Camera-type eye (tissue), 1 donor: ENCODE measurements around the gene RIMBP3B. TPM values are rescaled to one million over a fixed set of nuclear protein-coding genes. Genes with fewer than 3 reads are reported as not detected.

Experiments used
- total RNA-seq: library from RNA; depleted of rRNA; stranded (reverse); fragments of >200 nt; gene quantifications from one replicate; pipeline ENCODE4 v1.2.3, GENCODE V29; 2014

RIMBP3B gene
- total RNA-seq: 0.60 TPM

GRCh38 chr22:21383701-21384467 lies at the start of gene RIMBP3B:
Gene RIMBP3B (plus strand): TSS chr22:21383751. CDS start chr22:21383859, 108 bp downstream.

DNA sequence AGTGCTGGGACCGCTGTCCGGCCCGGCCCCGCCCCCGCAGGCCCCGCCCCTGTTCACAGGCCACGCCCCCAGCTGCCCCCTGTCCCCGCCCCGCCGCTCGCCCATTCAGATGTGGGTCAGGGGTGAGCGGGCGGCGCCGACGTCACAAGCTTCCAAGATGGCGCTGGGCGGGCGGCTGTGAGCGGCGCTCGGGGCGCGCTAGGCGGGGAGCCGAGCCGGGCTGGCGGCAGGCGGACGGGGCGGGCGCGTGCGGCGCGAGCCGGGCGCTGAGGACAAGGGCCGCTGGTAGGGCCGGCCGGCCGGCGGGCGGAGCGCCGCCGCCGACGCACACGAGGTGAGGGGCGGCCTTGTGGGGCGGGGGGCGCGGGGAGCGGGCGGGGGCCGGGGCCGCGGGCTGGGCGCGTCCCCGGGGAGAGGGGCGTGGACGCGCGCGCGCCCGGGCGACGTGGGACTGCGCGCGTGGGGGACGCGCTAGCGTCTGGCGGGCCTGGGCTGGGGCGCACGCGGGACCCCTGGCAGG lies 33.7 kb downstream of the RIMBP3B start, which contains the start of gene HIC2:
Gene HIC2, plus strand, starts transcription at position 145 of the 520 bp plus-strand sequence. CDS start 25,461 bp downstream, outside the sequence.

Other genes starting within 250 kb of the RIMBP3B start
- gene HIC2, start 33.6 kb downstream of the RIMBP3B start, total RNA-seq: 11.3 TPM
- 1.6 TPM for gene TMEM191C, start 83.6 kb downstream of the RIMBP3B start, total RNA-seq
- gene RIMBP3C, start 167.7 kb downstream of the RIMBP3B start, total RNA-seq: 1.2 TPM
- 36.7 TPM for gene UBE2L3, start 184.0 kb downstream of the RIMBP3B start, total RNA-seq
- 9.2 TPM for gene YDJC, start 246.3 kb downstream of the RIMBP3B start, total RNA-seq
- gene CCDC116, start 249.0 kb downstream of the RIMBP3B start, total RNA-seq: 0.27 TPM